ENCODE results near the gene ARHGEF10L.

ARHGEF10L gene

DNA sequence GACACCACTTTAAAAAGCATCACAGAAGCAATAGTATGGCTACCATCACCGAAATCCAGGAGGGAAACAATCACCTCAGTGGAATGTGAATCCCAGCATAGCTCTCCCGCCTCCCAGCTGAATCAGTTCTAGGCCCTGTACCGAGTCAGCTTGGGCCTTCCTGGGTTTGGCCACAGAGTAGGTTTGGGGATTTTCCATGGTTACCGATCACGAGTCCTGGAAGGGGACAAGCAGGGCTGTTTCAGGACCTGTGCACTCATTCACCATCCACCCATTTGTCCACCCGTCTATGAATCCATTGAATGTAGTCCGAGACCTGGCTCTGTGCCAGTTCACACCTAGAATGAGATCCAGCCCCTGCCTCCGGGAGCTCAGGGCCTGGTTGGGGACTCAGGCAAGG, 94.2 kb downstream of the ARHGEF10L start:
- Mint-ChIP-seq H3K36me3 (ENCODE audit: low read depth) (peaks cover 100% of the 10 kb centered on the region), H3K27ac (peak overlapping the region; percentile 88), H3K27me3 (no peaks in the 10 kb centered on the region), H3K4me3 (no peak overlapping the region), H3K4me1 (ENCODE audit: low read depth) (peaks cover 99% of the 10 kb centered on the region), H3K9me3 (no peaks in the 10 kb centered on the region)
- intact Hi-C loops (cut with micrococcal nuclease), result no loop called here

GRCh38 chr1:17635276-17635675, 95.8 kb downstream of the ARHGEF10L start:
- Mint-ChIP-seq H3K4me3 (peak overlapping the region; percentile 58), H3K27me3 (no peaks in the 10 kb centered on the region), H3K4me1 (ENCODE audit: low read depth) (peaks cover 100% of the 10 kb centered on the region), H3K27ac (peak overlapping the region; percentile 88), H3K36me3 (ENCODE audit: low read depth) (peaks cover 100% of the 10 kb centered on the region), H3K9me3 (no peaks in the 10 kb centered on the region)
- intact Hi-C loops (cut with micrococcal nuclease), result no loop called here

DNA sequence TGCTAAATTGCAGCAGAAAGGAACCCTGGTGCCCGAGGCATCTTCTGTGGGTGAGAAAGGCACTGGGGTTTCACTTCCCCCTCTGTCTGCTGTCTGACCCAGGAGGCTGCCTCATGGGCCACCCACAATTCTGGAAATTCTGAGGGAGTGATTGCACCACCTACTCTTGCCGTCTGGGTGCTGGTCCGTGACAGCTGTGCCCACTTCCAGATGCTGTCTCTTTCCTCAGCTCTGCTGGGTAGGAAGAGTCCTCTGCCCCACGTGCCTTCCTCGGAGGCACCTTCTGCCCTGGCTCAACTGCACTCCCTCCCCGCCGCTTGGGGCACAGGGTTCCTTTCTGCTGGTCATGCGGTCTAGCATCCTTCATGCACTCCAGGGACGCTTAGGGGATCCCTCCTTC, 96.3 kb downstream of the ARHGEF10L start:
- Mint-ChIP-seq H3K36me3 (ENCODE audit: low read depth) (peaks cover 100% of the 10 kb centered on the region), H3K27me3 (no peaks in the 10 kb centered on the region), H3K4me3 (peak overlapping the region; percentile 58), H3K27ac (peak overlapping the region; percentile 88), H3K4me1 (ENCODE audit: low read depth) (peaks cover 100% of the 10 kb centered on the region), H3K9me3 (no peaks in the 10 kb centered on the region)
- intact Hi-C loops (cut with micrococcal nuclease), result no loop called here

DNA sequence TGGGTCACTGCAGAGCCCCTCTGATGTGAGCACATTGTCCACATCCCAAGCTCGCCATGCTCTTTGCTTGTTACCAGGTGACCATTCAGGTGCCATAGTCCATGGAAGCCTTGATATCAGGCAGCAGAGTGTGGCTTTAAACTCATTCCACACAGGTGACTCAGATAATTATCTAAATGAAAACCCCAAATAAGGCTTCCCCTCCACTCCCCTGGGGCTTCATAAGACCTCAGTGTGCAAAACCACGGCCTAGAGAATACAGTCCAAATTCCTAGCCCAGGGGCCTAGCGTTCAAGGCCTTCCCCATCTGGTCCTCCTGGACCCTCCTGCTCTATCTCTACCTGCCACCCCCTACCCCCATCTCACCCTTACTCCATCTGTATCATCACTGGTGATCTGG, 97.1 kb downstream of the ARHGEF10L start:
- Mint-ChIP-seq H3K27ac (peak overlapping the region; percentile 88), H3K4me1 (ENCODE audit: low read depth) (peaks cover 94% of the 10 kb centered on the region), H3K27me3 (no peaks in the 10 kb centered on the region), H3K4me3 (no peak overlapping the region), H3K9me3 (no peaks in the 10 kb centered on the region), H3K36me3 (ENCODE audit: low read depth) (peaks cover 100% of the 10 kb centered on the region)
- intact Hi-C loops (cut with micrococcal nuclease), result no loop called here

DNA sequence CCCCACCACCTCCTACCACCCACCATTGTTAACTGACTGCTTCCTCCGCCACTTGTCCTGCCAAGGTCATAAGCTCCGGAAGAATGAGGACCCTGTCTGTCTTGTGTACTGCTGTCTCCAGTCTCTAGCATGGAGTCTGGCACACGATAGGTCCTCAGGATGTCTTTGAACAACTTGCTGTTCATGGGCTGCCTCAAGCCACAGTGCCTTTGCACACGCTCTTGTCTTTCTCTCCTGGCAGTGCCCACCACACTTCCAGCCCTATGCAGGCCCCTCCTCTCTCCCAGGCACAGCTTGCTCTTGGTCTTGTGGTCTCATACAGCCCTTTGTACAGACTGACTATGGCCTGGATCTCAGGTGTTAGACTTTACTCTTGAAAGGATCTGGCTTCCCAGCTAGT, 97.6 kb downstream of the ARHGEF10L start:
- Mint-ChIP-seq H3K4me1 (ENCODE audit: low read depth) (peaks cover 92% of the 10 kb centered on the region), H3K9me3 (no peaks in the 10 kb centered on the region), H3K27ac (peak overlapping the region; percentile 88), H3K4me3 (no peak overlapping the region), H3K27me3 (no peaks in the 10 kb centered on the region), H3K36me3 (ENCODE audit: low read depth) (peaks cover 100% of the 10 kb centered on the region)
- intact Hi-C loops (cut with micrococcal nuclease), result no loop called here

- no peaks in the 10 kb centered on the region for H3K27me3 Mint-ChIP-seq
- intact Hi-C loops (cut with micrococcal nuclease), result no loop called here
- H3K27ac Mint-ChIP-seq, result peak overlapping the region; percentile 72
- H3K4me1 Mint-ChIP-seq (ENCODE audit: low read depth), result peaks cover 76% of the 10 kb centered on the region
- H3K36me3 Mint-ChIP-seq (ENCODE audit: low read depth), result peaks cover 100% of the 10 kb centered on the region
- no peak overlapping the region for H3K4me3 Mint-ChIP-seq
- H3K9me3 Mint-ChIP-seq, result no peaks in the 10 kb centered on the region
Observed at GRCh38 chr1:17639703-17640340, 100.3 kb downstream of the ARHGEF10L start.

DNA sequence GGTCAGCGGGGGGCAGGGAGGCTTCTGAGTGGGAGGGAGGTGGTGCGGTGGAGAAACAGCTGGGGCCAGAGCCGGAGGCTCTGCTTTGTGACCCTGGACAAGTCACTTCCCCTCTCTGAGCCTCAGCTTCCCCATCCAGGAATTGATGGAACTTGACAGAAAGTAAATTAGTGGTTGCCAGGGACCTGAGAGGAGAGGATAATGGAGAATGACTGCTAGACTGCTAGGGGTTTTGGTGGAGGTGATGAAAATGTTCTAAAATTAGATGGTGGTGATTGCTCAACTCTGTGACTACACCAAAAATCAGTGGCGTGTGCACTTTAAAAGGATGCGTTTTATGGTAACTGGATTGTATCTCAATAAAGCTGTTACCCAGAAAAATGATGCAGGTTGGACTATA, 100.9 kb downstream of the ARHGEF10L start:
- H3K4me3 Mint-ChIP-seq, result no peak overlapping the region
- H3K4me1 Mint-ChIP-seq (ENCODE audit: low read depth), result peaks cover 75% of the 10 kb centered on the region
- H3K36me3 Mint-ChIP-seq (ENCODE audit: low read depth), result peaks cover 100% of the 10 kb centered on the region
- H3K27me3 Mint-ChIP-seq, result no peaks in the 10 kb centered on the region
- H3K9me3 Mint-ChIP-seq, result no peaks in the 10 kb centered on the region
- intact Hi-C loops (cut with micrococcal nuclease), result no loop called here
- H3K27ac Mint-ChIP-seq, result peak overlapping the region; percentile 72

GRCh38 chr1:17640975-17641374, 101.5 kb downstream of the ARHGEF10L start:
- Mint-ChIP-seq H3K27ac (no peak overlapping the region), H3K4me3 (no peak overlapping the region), H3K4me1 (ENCODE audit: low read depth) (peaks cover 74% of the 10 kb centered on the region), H3K36me3 (ENCODE audit: low read depth) (peaks cover 100% of the 10 kb centered on the region), H3K27me3 (no peaks in the 10 kb centered on the region), H3K9me3 (no peaks in the 10 kb centered on the region)
- intact Hi-C loops (cut with micrococcal nuclease), result no loop called here

GRCh38 chr1:17642169-17642568, 102.7 kb downstream of the ARHGEF10L start:
- intact Hi-C loops (cut with micrococcal nuclease), result no loop called here
- peaks cover 69% of the 10 kb centered on the region for H3K4me1 Mint-ChIP-seq (ENCODE audit: low read depth)
- H3K27me3 Mint-ChIP-seq, result no peaks in the 10 kb centered on the region
- peak overlapping the region; percentile 35 for H3K27ac Mint-ChIP-seq
- no peaks in the 10 kb centered on the region for H3K9me3 Mint-ChIP-seq
- H3K4me3 Mint-ChIP-seq, result no peak overlapping the region
- peaks cover 100% of the 10 kb centered on the region for H3K36me3 Mint-ChIP-seq (ENCODE audit: low read depth)

GRCh38 chr1:17642943-17643342, 103.4 kb downstream of the ARHGEF10L start:
- no peaks in the 10 kb centered on the region for H3K27me3 Mint-ChIP-seq
- H3K36me3 Mint-ChIP-seq (ENCODE audit: low read depth), result peaks cover 100% of the 10 kb centered on the region
- no peak overlapping the region for H3K4me3 Mint-ChIP-seq
- H3K4me1 Mint-ChIP-seq (ENCODE audit: low read depth), result peaks cover 68% of the 10 kb centered on the region
- intact Hi-C loops (cut with micrococcal nuclease), result no loop called here
- H3K9me3 Mint-ChIP-seq, result no peaks in the 10 kb centered on the region
- H3K27ac Mint-ChIP-seq, result no peak overlapping the region

DNA sequence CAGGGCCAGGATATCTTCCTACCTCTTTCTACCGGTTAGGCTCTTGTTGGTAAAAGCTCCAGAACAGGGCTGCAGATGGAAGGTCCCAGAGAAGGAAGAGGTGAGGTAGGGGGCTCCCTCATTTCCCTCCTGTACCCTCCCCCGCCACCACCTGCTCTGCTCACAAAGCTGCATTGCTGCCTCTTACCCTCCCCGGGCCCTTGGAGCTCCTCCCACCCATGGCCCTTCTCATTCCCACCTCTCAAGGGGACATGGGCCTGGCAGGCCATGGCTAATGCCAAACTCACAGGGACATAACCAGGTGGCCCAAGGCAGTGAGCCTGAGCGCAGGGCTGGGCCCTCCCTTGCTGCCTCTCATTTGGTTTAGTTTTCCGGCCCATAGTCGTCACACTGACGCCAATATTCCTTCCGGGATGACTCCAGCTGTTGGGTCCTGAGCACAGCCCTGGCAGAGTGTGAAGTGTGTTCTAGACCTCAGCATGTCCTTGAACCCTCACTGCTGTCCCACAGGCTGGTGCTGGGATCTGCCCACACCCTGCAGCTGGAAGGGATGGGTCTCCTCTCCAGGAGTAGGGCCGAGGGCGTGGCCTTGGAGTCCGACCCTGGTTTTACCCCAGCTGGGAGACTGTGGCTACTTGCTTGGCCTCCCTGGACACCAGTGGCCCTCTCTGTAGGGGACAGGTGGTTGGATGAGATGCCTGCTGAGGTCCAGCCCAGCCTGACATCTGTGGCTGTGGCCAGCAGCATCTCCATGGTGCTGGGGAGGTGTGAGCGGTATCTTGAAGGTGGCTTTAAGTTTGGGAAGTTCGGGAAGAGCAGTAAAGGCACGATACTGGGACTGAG, 104.6 kb downstream of the ARHGEF10L start:
- intact Hi-C loops (cut with micrococcal nuclease), result no loop called here
- H3K9me3 Mint-ChIP-seq, result no peaks in the 10 kb centered on the region
- peaks cover 100% of the 10 kb centered on the region for H3K36me3 Mint-ChIP-seq (ENCODE audit: low read depth)
- no peak overlapping the region for H3K4me3 Mint-ChIP-seq
- H3K27me3 Mint-ChIP-seq, result no peaks in the 10 kb centered on the region
- H3K4me1 Mint-ChIP-seq (ENCODE audit: low read depth), result peaks cover 56% of the 10 kb centered on the region
- H3K27ac Mint-ChIP-seq, result peak overlapping the region; percentile 12

DNA sequence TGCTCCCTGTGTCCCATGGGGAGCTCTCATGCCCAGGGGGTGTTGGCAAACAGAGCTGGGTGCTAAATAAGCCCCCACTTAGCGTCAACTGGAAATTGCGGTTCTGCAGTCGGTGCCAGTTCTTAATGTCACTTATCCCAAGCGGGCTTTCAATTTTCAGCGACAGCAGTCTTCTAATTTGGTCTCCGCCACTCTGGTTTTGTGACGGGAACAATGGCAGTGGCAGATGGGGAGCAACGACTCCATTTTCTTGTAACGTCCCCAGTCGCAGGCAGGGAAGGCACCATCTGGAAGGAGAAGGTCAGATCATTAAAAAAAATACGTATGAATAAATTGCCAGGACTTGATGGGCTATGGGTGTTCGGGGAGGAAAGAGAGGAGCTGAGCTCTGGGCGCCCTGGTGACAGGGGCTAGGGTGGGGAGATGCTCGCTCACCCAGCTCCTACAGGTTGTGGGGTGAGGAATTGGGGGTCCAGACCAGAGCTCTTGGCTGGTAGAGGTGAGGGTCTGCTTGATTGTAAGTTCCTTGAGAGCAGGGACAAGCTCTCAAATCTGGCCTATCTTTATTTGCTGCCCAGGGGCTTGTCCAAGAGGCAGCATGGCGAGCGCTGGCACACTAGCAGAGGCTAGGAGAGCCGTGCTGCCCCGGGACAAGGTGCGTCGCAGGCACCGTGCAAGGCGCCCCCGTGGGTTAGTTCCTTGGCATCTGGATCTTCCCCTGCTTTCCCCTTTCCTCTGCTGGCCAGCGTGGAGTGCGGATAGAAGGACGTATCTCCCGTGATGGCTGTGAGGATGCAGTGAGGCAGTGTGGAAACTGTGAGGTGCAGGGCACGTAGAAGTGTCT, 105.8 kb downstream of the ARHGEF10L start:
- Mint-ChIP-seq H3K4me1 (ENCODE audit: low read depth) (peaks cover 52% of the 10 kb centered on the region), H3K27ac (peak overlapping the region; percentile 51), H3K27me3 (no peaks in the 10 kb centered on the region), H3K4me3 (no peak overlapping the region), H3K9me3 (no peaks in the 10 kb centered on the region), H3K36me3 (ENCODE audit: low read depth) (peaks cover 100% of the 10 kb centered on the region)
- intact Hi-C loops (cut with micrococcal nuclease), result no loop called here

DNA sequence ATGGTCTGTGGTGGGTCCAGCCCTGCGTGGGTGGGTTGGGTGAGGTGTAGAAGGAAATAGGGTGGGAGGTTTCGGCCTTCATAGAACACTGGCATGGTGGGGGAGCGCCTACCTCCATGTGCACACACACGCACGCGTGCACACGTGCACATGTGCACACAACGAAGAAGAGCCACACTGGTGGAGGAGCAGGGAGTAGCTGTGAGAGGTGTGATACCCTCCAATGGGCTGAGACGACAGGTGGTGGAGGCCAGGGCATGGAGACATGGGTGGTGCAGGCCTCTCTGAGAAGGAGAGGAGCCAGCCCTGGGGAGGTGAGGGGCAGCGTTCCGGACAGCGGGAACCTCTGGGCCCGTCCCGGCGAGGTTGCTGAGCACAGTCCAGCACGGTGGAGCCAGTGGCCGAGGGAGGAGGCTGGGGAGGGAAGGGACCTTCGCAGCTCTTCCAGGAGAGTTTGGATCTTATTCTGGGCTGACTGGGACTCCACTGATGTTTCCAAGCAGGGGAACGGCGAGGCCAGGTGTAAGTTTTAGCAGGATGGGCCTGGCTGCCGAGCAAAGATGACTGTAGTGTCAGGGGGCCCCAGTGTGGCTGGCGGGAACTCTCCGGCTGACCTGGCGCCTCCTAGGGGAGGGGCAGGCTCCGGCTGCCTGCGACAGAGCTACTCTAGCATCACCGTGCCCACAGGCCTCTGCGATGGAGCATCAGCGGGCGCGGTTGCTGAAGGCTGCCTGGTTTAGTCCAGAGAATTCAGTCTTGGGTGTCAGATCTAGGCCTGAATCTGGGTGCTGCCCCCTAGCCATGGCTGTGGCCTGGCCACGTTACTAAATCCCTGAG, 107.2 kb downstream of the ARHGEF10L start:
- Mint-ChIP-seq H3K4me1 (ENCODE audit: low read depth) (peaks cover 54% of the 10 kb centered on the region), H3K36me3 (ENCODE audit: low read depth) (peaks cover 100% of the 10 kb centered on the region), H3K27me3 (no peaks in the 10 kb centered on the region), H3K27ac (no peak overlapping the region), H3K4me3 (no peak overlapping the region), H3K9me3 (no peaks in the 10 kb centered on the region)
- intact Hi-C loops (cut with micrococcal nuclease), result no loop called here
